ENCODE data around the gene ARMH4. TPM values are rescaled to one million over a fixed set of nuclear protein-coding genes. Genes with fewer than 3 reads are reported as not detected.

Gene ARMH4
- total RNA-seq, 4 donors from 2014 or later, result 2.1 to 6.6 (median 3.3) TPM

- no peak for TF ChIP-seq CTCF (IDR thresholded peaks at IDR 0.05; ENCODE audit: low read depth)
Measured at GRCh38 chr14:58128416-58128815, 23.6 kb downstream of the ARMH4 start.

GRCh38 chr14:58121530-58122186, 30.4 kb downstream of the ARMH4 start:
- no peak for TF ChIP-seq CTCF (IDR thresholded peaks at IDR 0.05; ENCODE audit: low read depth)

- TF ChIP-seq CTCF (IDR thresholded peaks at IDR 0.05; ENCODE audit: low read depth), result no peak
Measured at GRCh38 chr14:58119381-58119780, 32.6 kb downstream of the ARMH4 start.

GRCh38 chr14:58118097-58118815, 33.8 kb downstream of the ARMH4 start:
- TF ChIP-seq CTCF (IDR thresholded peaks at IDR 0.05; ENCODE audit: low read depth), result no peak

GRCh38 chr14:58109744-58110143, 42.3 kb downstream of the ARMH4 start:
- TF ChIP-seq CTCF (IDR thresholded peaks at IDR 0.05; ENCODE audit: low read depth), result no peak

GRCh38 chr14:58108717-58109116, 43.3 kb downstream of the ARMH4 start:
- no peak for TF ChIP-seq CTCF (IDR thresholded peaks at IDR 0.05; ENCODE audit: low read depth)

- no peak for TF ChIP-seq CTCF (IDR thresholded peaks at IDR 0.05; ENCODE audit: low read depth)
Measured at GRCh38 chr14:58107947-58108552, 44.0 kb downstream of the ARMH4 start.
